Activated naive CD8-positive, alpha-beta T cell treated with anti-CD3 and anti-CD28 coated beads for 36 hours (primary cell): ENCODE data around the gene MIAT. TPM values are rescaled to one million over a fixed set of nuclear protein-coding genes. Genes with fewer than 3 reads are reported as not detected.

Experiments
- DNase-seq: peaks from one replicate; pipeline ENCODE4 v3.0.0; 2021
- H3K27ac Mint-ChIP-seq: one replicate; pipeline ENCODE4 v1.8.0; 2022; ENCODE audit warnings: mild to moderate bottlenecking, moderate library complexity, mixed read lengths
- H3K27me3 Mint-ChIP-seq: one replicate; pipeline ENCODE4 v1.8.0; 2022; ENCODE audit warnings: mild to moderate bottlenecking, mixed read lengths
- H3K36me3 Mint-ChIP-seq: one replicate; pipeline ENCODE4 v1.8.0; 2021; ENCODE audit warnings: mild to moderate bottlenecking, mixed read lengths
- H3K4me1 Mint-ChIP-seq: one replicate; pipeline ENCODE4 v1.8.0; 2021; ENCODE audit warnings: mixed read lengths
- H3K4me3 Mint-ChIP-seq: one replicate; pipeline ENCODE4 v1.8.0; 2022; ENCODE audit warnings: mild to moderate bottlenecking, moderate library complexity, mixed read lengths
- H3K9me3 Mint-ChIP-seq: one replicate; pipeline ENCODE4 v1.8.0; 2022; ENCODE audit warnings: mixed read lengths
- total RNA-seq, 2 experiments: library from RNA; stranded (reverse); gene quantifications; one replicate each; pipeline ENCODE4 v1.2.3, GENCODE V29; 2021

Gene MIAT
- total RNA-seq, 2 experiments from 2014 or later: 5.1 to 5.9 TPM

DNA sequence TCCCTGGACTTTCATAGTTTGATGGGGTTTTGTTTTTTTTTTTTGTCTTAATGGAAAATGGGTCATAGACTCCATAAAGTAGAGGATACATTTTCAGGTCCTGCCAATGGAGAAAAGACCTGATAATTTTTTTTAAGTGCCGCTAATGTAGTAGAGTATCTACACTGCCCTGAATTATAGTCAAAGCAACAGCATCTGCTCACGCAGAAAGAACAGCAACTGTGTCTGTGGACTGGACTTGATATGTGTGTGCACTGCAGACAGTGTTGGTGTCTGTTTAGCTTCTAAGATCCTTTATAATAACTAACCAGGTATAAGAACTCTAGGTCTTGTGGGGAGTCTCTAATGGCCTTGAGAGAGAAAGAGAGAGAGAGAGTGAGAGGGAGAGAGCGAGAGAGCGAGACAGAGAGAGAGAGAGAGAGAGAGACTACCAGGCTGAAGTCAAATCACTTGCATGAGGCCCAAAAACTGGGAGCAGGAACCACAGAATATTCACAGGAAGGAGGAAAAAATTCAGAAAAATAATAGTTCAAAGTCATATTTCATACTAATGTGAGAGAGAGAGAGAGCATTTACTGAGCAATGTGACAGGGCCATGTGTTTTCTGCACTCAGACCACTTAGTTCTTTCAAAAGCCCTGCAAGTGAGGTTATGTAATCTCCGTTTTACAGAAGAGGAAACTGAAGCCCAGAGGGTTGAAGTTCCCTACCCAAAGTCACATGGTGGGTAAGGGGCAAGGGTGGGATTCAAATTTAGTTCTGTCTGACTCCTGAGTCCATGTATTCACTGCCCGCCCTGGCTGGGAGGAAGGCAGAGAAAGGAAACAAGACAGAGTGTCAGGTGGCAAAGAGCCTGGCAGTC lies 8.6 kb upstream of the MIAT start:
- Mint-ChIP-seq H3K4me3 (no peak overlapping the region), H3K4me1 (peaks cover 55% of the 10 kb centered on the region), H3K27me3 (no peaks in the 10 kb centered on the region), H3K27ac (peak overlapping the region; percentile 2), H3K36me3 (no peaks in the 10 kb centered on the region), H3K9me3 (no peaks in the 10 kb centered on the region)
- DNase-seq: no peak

- no peak overlapping the region for H3K27ac Mint-ChIP-seq
- H3K27me3 Mint-ChIP-seq: no peaks in the 10 kb centered on the region
- DNase-seq: no peak
- H3K4me1 Mint-ChIP-seq: peaks cover 41% of the 10 kb centered on the region
- no peak overlapping the region for H3K4me3 Mint-ChIP-seq
- H3K9me3 Mint-ChIP-seq: no peaks in the 10 kb centered on the region
- no peaks in the 10 kb centered on the region for H3K36me3 Mint-ChIP-seq
Measured at GRCh38 chr22:26650722-26651421, 6.5 kb upstream of the MIAT start.

DNA sequence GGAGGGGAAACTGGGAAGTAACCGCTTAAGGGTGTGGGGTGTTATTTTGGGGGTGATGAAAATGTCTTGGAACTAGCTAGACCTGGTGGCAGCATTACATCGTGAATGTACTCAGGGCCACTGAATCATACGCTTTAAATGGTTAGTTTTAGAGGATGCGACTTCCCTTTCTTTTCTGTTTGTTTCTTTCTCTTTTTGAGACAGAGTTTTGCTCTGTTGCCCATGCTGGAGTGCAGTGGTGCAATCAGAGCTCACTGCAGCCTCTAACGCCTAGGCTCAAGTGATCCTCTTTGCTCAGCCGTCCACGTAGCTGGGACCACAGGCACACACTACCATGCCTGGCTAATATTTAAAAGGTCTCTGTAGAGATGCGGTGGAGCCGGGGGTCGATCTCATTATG lies 5.6 kb upstream of the MIAT start:
- no peak overlapping the region for H3K27ac Mint-ChIP-seq
- H3K9me3 Mint-ChIP-seq: no peaks in the 10 kb centered on the region
- peaks cover 32% of the 10 kb centered on the region for H3K4me1 Mint-ChIP-seq
- H3K36me3 Mint-ChIP-seq: no peaks in the 10 kb centered on the region
- no peak for DNase-seq
- H3K4me3 Mint-ChIP-seq: no peak overlapping the region
- no peaks in the 10 kb centered on the region for H3K27me3 Mint-ChIP-seq

DNA sequence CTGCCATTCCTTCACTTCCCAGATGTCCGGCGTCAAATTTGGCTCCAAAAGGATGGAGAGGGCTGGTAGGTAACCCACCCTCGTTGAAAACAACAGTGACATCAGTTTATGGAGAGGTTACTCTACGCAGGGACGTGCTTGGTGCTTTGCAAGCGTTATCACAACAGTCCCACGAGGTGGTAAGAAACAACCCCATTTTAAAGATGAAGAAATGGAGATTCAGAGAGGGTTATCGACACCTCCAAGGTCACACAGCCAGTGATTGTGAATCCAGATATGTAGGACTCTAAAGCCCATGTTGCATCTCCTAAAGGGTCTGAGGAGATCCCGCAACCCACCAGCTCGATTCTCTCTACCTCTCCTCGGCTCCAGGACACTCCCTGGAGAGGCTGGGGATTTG lies 773 bp downstream of the MIAT start:
- H3K27me3 Mint-ChIP-seq: peaks cover 5% of the 10 kb centered on the region
- no peaks in the 10 kb centered on the region for H3K9me3 Mint-ChIP-seq
- peaks cover 1% of the 10 kb centered on the region for H3K36me3 Mint-ChIP-seq
- H3K4me1 Mint-ChIP-seq: peaks cover 24% of the 10 kb centered on the region
- DNase-seq: no peak
- H3K4me3 Mint-ChIP-seq: peak overlapping the region; percentile 84
- peak overlapping the region; percentile 85 for H3K27ac Mint-ChIP-seq

GRCh38 chr22:26658671-26659478 lies 1.5 kb downstream of the MIAT start:
- Mint-ChIP-seq H3K27ac (peak overlapping the region; percentile 85), H3K4me1 (peaks cover 24% of the 10 kb centered on the region), H3K9me3 (no peaks in the 10 kb centered on the region), H3K27me3 (peaks cover 5% of the 10 kb centered on the region), H3K36me3 (peaks cover 1% of the 10 kb centered on the region), H3K4me3 (peak overlapping the region; percentile 84)
- DNase-seq: peak; percentile 78

DNA sequence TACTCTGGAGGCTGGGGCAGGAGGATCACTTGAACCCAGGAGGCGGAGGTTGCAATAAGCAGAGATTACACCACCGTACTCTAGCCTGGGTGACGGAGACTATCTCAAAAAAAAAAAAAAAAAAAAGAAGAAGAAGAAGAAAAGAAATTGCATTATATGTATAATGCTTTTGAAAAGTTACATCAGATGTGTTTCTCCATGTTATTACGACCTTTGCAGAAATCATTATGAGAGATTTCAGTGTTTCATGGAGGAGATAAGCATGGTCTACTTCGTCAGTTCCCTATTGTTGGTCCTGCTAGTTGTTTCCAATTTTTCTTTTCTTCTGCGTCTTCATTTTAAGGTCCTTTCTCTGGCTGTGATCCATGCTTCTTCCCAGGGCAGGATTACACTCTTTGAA lies 3.0 kb downstream of the MIAT start:
- H3K27me3 Mint-ChIP-seq: peaks cover 5% of the 10 kb centered on the region
- peaks cover 36% of the 10 kb centered on the region for H3K4me1 Mint-ChIP-seq
- no peak for DNase-seq
- H3K9me3 Mint-ChIP-seq: no peaks in the 10 kb centered on the region
- no peak overlapping the region for H3K27ac Mint-ChIP-seq
- H3K36me3 Mint-ChIP-seq: peaks cover 1% of the 10 kb centered on the region
- no peak overlapping the region for H3K4me3 Mint-ChIP-seq

DNA sequence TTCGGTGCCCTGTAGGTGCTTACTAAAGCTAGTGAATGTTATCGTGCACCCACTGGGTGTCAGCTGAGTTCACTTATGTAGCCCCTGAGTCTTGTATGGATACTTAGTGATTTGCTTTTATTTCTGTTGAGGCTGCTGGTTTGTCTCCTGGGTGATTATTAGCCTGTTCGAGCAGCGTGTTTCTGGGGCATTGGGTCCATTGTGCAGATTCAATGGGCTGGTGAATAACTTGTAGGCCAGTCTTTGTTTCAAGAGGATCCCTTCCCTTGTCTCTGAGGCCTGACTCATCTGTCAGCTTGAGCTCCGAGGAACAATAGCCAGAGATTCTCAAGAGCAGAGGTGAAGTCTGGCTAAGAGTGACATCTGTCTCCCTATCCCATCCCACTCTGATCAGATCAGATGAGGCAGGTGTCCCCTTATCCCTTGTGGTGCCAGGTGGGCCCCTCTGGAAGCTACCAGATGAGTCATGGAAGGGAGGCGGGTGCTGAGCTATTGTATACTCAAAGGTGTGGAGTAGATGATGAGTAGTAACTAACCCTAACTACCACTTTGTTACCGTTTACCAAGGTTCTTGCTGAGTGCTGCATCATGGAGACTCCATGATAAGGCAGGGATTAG lies 3.7 kb downstream of the MIAT start:
- Mint-ChIP-seq H3K4me3 (no peak overlapping the region), H3K27ac (peak overlapping the region; percentile 55), H3K4me1 (peaks cover 42% of the 10 kb centered on the region), H3K9me3 (no peaks in the 10 kb centered on the region), H3K36me3 (peaks cover 1% of the 10 kb centered on the region), H3K27me3 (peaks cover 5% of the 10 kb centered on the region)
- no peak for DNase-seq

DNA sequence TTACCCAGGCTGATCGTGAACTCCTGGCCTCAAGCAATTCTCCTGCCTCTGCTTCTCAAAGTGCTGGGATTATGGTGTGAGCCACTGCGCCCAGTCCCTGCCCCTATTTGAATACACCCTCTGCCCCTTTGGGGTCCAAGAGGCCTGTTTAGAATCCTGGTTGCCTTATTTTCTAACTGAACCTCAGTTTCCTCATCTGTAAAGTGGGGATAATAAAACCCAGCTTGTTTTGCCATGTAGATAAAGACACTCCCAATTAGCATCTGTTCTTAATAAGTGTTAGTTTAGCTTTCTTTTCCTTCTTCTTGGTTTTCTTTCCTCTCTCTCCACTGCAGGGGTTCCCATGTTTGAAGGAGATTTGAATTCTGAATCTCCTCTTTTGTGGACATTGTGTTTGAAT lies 4.8 kb downstream of the MIAT start:
- peaks cover 1% of the 10 kb centered on the region for H3K36me3 Mint-ChIP-seq
- H3K4me1 Mint-ChIP-seq: peaks cover 43% of the 10 kb centered on the region
- DNase-seq: no peak
- H3K27ac Mint-ChIP-seq: no peak overlapping the region
- no peak overlapping the region for H3K4me3 Mint-ChIP-seq
- H3K9me3 Mint-ChIP-seq: no peaks in the 10 kb centered on the region
- H3K27me3 Mint-ChIP-seq: peaks cover 5% of the 10 kb centered on the region

DNA sequence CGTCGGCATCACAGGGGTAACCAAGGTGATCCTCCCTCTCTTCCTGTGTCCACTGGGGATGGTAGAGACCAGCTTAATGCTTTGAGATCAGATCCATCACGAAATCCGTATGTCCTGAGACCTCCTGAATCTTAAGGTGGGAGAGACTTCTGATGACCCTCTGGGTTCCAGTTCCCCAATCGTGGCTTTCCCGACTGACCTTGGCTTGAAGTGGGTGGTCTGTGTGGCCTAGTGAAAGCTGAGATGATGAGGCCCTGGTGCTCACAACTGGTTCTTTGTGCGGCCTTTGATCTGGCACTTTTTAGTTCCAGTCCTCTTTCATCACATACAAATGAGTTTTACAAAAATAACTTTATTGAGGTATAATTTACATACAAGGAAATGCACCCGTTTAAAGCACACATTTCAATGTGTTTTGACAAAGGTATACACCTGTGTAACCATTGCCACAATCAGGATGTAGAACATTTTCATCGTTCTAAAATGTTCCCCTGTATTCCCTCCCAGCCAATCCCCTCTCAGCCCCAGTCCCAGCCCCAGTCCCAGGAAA lies 6.1 kb downstream of the MIAT start:
- no peaks in the 10 kb centered on the region for H3K9me3 Mint-ChIP-seq
- H3K4me3 Mint-ChIP-seq: no peak overlapping the region
- H3K36me3 Mint-ChIP-seq: no peaks in the 10 kb centered on the region
- H3K4me1 Mint-ChIP-seq: peaks cover 36% of the 10 kb centered on the region
- no peaks in the 10 kb centered on the region for H3K27me3 Mint-ChIP-seq
- no peak for DNase-seq
- H3K27ac Mint-ChIP-seq: peak overlapping the region; percentile 35

- H3K4me1 Mint-ChIP-seq: peaks cover 42% of the 10 kb centered on the region
Measured at GRCh38 chr22:26665813-26666231, 8.4 kb downstream of the MIAT start.

GRCh38 chr22:26667140-26667539 lies 9.8 kb downstream of the MIAT start:
- H3K27ac Mint-ChIP-seq: no peak overlapping the region
- no peaks in the 10 kb centered on the region for H3K9me3 Mint-ChIP-seq
- no peak for DNase-seq
- H3K4me1 Mint-ChIP-seq: peaks cover 48% of the 10 kb centered on the region
- H3K36me3 Mint-ChIP-seq: no peaks in the 10 kb centered on the region
- no peak overlapping the region for H3K4me3 Mint-ChIP-seq
- H3K27me3 Mint-ChIP-seq: no peaks in the 10 kb centered on the region

More at GRCh38 chr22:26665813-26666231, 8.4 kb downstream of the MIAT start:
- Mint-ChIP-seq H3K36me3 (no peaks in the 10 kb centered on the region), H3K27ac (peak overlapping the region; percentile 93), H3K4me3 (peak overlapping the region; percentile 73), H3K9me3 (no peaks in the 10 kb centered on the region), H3K27me3 (no peaks in the 10 kb centered on the region)
- no peak for DNase-seq

DNA sequence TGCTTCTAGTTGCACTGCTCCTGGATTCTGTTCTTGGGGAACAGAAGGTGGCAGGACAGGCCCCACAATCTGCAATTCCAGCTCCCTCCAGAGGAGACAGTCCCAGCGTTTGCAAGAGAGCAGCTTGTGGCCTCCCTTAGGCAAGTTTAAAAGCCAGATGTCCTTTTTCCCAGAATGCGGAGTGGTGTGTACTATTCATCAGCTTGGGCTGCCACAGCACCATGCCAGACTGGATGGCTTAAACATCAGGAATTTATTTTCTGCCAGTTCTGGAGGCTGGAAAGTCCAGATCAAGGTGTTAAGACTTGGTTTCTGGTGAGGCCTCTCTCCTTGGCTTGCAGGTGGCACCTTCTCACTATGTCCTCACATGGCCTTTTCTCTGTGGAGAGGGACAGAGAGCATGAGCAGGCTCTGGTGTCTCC lies 11.7 kb downstream of the MIAT start:
- Mint-ChIP-seq H3K4me3 (no peak overlapping the region), H3K27me3 (no peaks in the 10 kb centered on the region), H3K36me3 (peaks cover under 1% of the 10 kb centered on the region), H3K9me3 (no peaks in the 10 kb centered on the region), H3K27ac (no peak overlapping the region), H3K4me1 (peaks cover 53% of the 10 kb centered on the region)
- no peak for DNase-seq

GRCh38 chr22:26670459-26670858 lies 13.1 kb downstream of the MIAT start:
- no peaks in the 10 kb centered on the region for H3K27me3 Mint-ChIP-seq
- H3K4me3 Mint-ChIP-seq: peak overlapping the region; percentile 91
- peaks cover 12% of the 10 kb centered on the region for H3K36me3 Mint-ChIP-seq
- no peak for DNase-seq
- peak overlapping the region; percentile 95 for H3K27ac Mint-ChIP-seq
- H3K9me3 Mint-ChIP-seq: no peaks in the 10 kb centered on the region
- H3K4me1 Mint-ChIP-seq: peaks cover 54% of the 10 kb centered on the region

GRCh38 chr22:26671317-26672059 lies 14.1 kb downstream of the MIAT start:
- Mint-ChIP-seq H3K9me3 (no peaks in the 10 kb centered on the region), H3K27me3 (no peaks in the 10 kb centered on the region), H3K4me3 (peak overlapping the region; percentile 91), H3K36me3 (peaks cover 13% of the 10 kb centered on the region), H3K4me1 (peaks cover 56% of the 10 kb centered on the region), H3K27ac (peak overlapping the region; percentile 95)
- peak; percentile 76 for DNase-seq
